Activated naive CD4-positive, alpha-beta T cell treated with anti-CD3 and anti-CD28 coated beads, Interleukin-2, amount 50 U/mL, for 24 hours (primary cell): ENCODE measurements around the gene AP2S1.
"Not testable (repeated sequence)": the region's sequence is repeated elsewhere in the genome, so short reads cannot be mapped to it uniquely, and the experiment has no call there.

Source experiments
- H3K27ac Mint-ChIP-seq: one replicate; pipeline ENCODE4 v1.8.0; 2021; ENCODE audit warnings: mild to moderate bottlenecking, mixed read lengths
- H3K27me3 Mint-ChIP-seq: one replicate; pipeline ENCODE4 v1.8.0; 2021; ENCODE audit warnings: mixed read lengths
- H3K36me3 Mint-ChIP-seq: one replicate; pipeline ENCODE4 v1.8.0; 2021; ENCODE audit warnings: mixed read lengths
- H3K4me1 Mint-ChIP-seq: one replicate; pipeline ENCODE4 v1.8.0; 2021; ENCODE audit warnings: mixed read lengths
- H3K4me3 Mint-ChIP-seq: one replicate; pipeline ENCODE4 v1.8.0; 2021; ENCODE audit warnings: mild to moderate bottlenecking, mixed read lengths
- H3K9me3 Mint-ChIP-seq: one replicate; pipeline ENCODE4 v1.8.0; 2021; ENCODE audit warnings: mixed read lengths

AP2S1 gene

GRCh38 chr19:46878613-46879375 is 28.1 kb upstream of the AP2S1 start:
- Mint-ChIP-seq H3K27ac (no peak overlapping the region), H3K9me3 (no peaks in the 10 kb centered on the region), H3K4me3 (no peak overlapping the region), H3K36me3 (no peaks in the 10 kb centered on the region), H3K4me1 (peaks cover 3% of the 10 kb centered on the region), H3K27me3 (no peaks in the 10 kb centered on the region)

GRCh38 chr19:46875657-46876056 is 25.0 kb upstream of the AP2S1 start:
- H3K4me1 Mint-ChIP-seq = no peaks in the 10 kb centered on the region

GRCh38 chr19:46875234-46875633 is 24.6 kb upstream of the AP2S1 start:
- Mint-ChIP-seq H3K27ac (peak overlapping the region; percentile 51), H3K27me3 (no peaks in the 10 kb centered on the region), H3K9me3 (no peaks in the 10 kb centered on the region), H3K4me3 (no peak overlapping the region), H3K36me3 (no peaks in the 10 kb centered on the region), H3K4me1 (no peaks in the 10 kb centered on the region)

More at GRCh38 chr19:46875657-46876056, 25.0 kb upstream of the AP2S1 start:
- Mint-ChIP-seq H3K4me3 (no peak overlapping the region), H3K36me3 (no peaks in the 10 kb centered on the region), H3K9me3 (no peaks in the 10 kb centered on the region), H3K27ac (no peak overlapping the region), H3K27me3 (no peaks in the 10 kb centered on the region)

- no peak overlapping the region for H3K4me3 Mint-ChIP-seq
These were observed 22.3 kb upstream of the AP2S1 start for GRCh38 chr19:46872967-46873366.

GRCh38 chr19:46871173-46871572 is 20.5 kb upstream of the AP2S1 start:
- not testable (repeated sequence) for H3K27me3 Mint-ChIP-seq, H3K36me3 Mint-ChIP-seq, H3K27ac Mint-ChIP-seq, H3K9me3 Mint-ChIP-seq, H3K4me3 Mint-ChIP-seq
- H3K4me1 Mint-ChIP-seq = peaks cover 24% of the 10 kb centered on the region

More at GRCh38 chr19:46872967-46873366, 22.3 kb upstream of the AP2S1 start:
- Mint-ChIP-seq H3K27me3 (no peaks in the 10 kb centered on the region), H3K27ac (no peak overlapping the region), H3K9me3 (no peaks in the 10 kb centered on the region), H3K4me1 (peaks cover 7% of the 10 kb centered on the region), H3K36me3 (no peaks in the 10 kb centered on the region)

GRCh38 chr19:46868025-46868802 is 17.6 kb upstream of the AP2S1 start:
- Mint-ChIP-seq H3K4me1 (peaks cover 27% of the 10 kb centered on the region), H3K27ac (no peak overlapping the region), H3K36me3 (no peaks in the 10 kb centered on the region), H3K9me3 (no peaks in the 10 kb centered on the region), H3K4me3 (no peak overlapping the region), H3K27me3 (no peaks in the 10 kb centered on the region)

GRCh38 chr19:46867170-46867569 is 16.5 kb upstream of the AP2S1 start:
- peak overlapping the region; percentile 6 for H3K27ac Mint-ChIP-seq
- peaks cover 27% of the 10 kb centered on the region for H3K4me1 Mint-ChIP-seq
- no peaks in the 10 kb centered on the region for H3K27me3 Mint-ChIP-seq
- H3K36me3 Mint-ChIP-seq = no peaks in the 10 kb centered on the region
- H3K9me3 Mint-ChIP-seq = no peaks in the 10 kb centered on the region
- no peak overlapping the region for H3K4me3 Mint-ChIP-seq

- H3K4me3 Mint-ChIP-seq = no peak overlapping the region
- H3K36me3 Mint-ChIP-seq = no peaks in the 10 kb centered on the region
- peak overlapping the region; percentile 7 for H3K27ac Mint-ChIP-seq
- no peaks in the 10 kb centered on the region for H3K9me3 Mint-ChIP-seq
- H3K27me3 Mint-ChIP-seq = no peaks in the 10 kb centered on the region
- peaks cover 27% of the 10 kb centered on the region for H3K4me1 Mint-ChIP-seq
These were observed 15.9 kb upstream of the AP2S1 start for GRCh38 chr19:46866407-46867136.

DNA sequence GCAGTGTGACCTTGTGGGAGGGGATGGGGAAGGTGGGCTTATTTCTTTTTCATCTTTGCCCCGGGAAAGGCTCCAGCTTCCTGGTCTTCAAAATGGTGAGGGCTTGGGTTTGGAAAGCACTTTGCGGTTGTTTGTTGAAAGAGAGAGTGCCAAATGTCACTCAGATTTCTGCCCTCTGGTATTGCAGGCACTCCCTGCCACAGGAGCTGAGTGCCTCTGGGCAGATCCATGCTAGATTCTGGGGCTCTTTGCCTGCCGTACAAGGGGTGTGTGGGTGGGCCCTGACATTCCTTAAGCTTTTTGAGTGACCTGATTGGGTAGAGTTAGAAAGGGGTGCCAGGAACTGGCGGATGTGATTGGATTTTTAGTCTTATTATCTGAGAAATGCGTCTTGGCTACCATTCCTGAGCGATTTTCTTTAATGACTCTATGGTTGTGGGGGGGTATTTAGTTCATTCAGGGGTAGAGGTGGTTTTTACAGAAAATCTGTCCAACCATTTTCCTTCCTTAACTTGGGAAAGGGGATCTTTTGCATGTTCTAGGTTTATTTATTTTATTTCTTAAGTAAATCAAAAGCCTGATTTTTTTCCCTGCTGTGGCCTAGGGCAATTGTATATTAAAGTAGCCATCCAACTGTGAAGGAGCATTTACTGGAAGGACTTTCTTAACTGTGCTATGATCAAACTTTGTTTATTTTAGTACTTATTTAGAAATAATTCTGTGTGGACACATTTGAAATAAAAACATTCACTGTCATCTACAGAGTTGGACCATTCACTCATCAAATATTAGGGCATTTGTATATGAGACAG is 13.4 kb upstream of the AP2S1 start:
- Mint-ChIP-seq H3K4me1 (peaks cover 33% of the 10 kb centered on the region), H3K9me3 (no peaks in the 10 kb centered on the region), H3K4me3 (no peak overlapping the region), H3K27me3 (no peaks in the 10 kb centered on the region), H3K27ac (no peak overlapping the region), H3K36me3 (no peaks in the 10 kb centered on the region)

DNA sequence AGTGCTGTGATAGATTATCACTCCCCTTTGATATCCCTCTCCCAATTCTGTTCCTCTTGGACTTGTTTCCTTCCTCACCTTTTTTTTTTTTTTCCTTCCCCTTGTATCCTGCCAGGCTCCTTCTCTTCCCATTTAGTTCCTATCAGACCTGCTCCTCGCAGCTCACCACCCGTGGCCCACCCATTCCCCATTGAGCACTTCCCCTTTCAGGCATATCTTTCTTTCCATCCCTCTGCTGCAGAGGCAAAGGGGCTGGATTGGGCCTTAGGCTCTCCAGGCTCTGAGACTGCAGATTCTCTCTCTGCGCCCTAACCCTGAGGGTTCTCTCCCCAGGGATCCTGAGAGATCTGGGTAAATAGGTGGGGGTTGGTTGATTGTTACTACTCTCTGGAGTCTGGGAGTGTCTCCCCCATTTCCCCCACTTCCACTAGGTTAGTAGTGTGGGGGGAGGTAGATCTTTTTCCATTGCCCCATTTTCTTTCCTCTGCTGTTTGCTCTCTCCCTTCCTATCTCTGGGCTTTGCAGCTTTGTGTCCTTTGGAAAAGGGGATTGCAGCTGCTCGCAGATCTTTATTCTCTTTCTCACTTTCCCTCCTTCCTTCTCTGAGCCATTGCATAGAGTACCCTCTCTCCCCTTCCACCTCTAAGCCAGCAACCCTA is 12.5 kb upstream of the AP2S1 start:
- no peaks in the 10 kb centered on the region for H3K9me3 Mint-ChIP-seq
- H3K36me3 Mint-ChIP-seq = no peaks in the 10 kb centered on the region
- H3K27me3 Mint-ChIP-seq = no peaks in the 10 kb centered on the region
- peaks cover 27% of the 10 kb centered on the region for H3K4me1 Mint-ChIP-seq
- H3K27ac Mint-ChIP-seq = no peak overlapping the region
- no peak overlapping the region for H3K4me3 Mint-ChIP-seq

DNA sequence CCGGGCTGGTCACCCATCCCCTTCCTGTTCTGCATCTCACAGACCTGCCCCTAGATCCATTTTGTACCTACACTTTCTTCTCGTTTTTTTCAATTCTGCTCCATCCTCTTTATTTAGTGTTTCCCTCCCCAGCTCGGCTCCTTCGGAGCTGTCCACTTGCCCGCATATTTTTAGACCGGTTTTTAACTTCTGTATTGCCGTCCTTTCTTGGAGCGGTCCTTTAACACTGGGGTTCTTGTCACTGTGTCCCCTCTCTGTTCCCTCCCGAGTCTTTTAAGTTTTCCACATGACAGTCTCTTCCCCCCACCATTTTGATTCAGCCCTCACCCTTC is 11.8 kb upstream of the AP2S1 start:
- no peak overlapping the region for H3K27ac Mint-ChIP-seq
- H3K36me3 Mint-ChIP-seq = no peaks in the 10 kb centered on the region
- H3K9me3 Mint-ChIP-seq = no peaks in the 10 kb centered on the region
- H3K4me1 Mint-ChIP-seq = peaks cover 21% of the 10 kb centered on the region
- H3K4me3 Mint-ChIP-seq = no peak overlapping the region
- no peaks in the 10 kb centered on the region for H3K27me3 Mint-ChIP-seq

DNA sequence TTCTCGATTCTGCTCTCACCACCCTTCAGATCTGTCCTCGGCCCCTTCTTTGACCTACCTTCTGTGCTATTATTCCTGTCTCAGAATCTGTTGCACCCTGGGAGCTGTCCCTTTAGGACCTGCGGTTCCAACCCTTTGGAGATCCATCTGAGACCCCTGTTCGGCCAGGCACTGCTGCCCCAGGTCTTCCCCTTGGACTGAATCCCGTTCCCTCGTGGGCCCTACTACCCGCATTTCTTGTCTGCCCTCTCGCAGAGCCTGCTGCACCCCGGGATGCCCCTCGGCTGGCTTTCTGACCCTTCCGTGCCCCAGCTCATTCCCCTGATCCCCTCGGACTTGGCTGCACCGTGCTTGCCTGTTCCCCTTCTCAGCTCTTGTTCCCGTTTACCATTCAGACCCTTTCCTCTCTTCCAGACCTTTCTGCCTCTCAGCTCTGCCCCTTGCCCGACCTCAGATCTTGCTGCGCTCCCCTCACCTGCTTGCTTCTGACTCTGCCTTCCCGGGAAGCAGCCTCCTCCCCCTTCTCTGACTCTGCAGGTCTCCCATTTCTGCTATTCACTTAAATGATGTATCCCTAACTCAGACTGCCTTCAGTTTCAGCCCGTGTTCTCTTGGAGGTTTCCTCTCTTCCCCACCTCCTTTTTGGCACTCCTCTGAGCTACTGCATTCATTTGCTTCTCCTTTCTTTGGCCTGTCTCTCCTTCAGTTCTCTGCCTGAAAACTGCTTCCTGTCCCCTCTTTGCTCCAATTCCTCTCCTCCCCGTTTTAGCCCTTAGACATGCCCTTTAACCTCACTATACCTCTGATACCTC is 11.3 kb upstream of the AP2S1 start:
- H3K4me3 Mint-ChIP-seq = no peak overlapping the region
- H3K4me1 Mint-ChIP-seq = peaks cover 15% of the 10 kb centered on the region
- no peaks in the 10 kb centered on the region for H3K36me3 Mint-ChIP-seq
- no peak overlapping the region for H3K27ac Mint-ChIP-seq
- no peaks in the 10 kb centered on the region for H3K9me3 Mint-ChIP-seq
- H3K27me3 Mint-ChIP-seq = no peaks in the 10 kb centered on the region

DNA sequence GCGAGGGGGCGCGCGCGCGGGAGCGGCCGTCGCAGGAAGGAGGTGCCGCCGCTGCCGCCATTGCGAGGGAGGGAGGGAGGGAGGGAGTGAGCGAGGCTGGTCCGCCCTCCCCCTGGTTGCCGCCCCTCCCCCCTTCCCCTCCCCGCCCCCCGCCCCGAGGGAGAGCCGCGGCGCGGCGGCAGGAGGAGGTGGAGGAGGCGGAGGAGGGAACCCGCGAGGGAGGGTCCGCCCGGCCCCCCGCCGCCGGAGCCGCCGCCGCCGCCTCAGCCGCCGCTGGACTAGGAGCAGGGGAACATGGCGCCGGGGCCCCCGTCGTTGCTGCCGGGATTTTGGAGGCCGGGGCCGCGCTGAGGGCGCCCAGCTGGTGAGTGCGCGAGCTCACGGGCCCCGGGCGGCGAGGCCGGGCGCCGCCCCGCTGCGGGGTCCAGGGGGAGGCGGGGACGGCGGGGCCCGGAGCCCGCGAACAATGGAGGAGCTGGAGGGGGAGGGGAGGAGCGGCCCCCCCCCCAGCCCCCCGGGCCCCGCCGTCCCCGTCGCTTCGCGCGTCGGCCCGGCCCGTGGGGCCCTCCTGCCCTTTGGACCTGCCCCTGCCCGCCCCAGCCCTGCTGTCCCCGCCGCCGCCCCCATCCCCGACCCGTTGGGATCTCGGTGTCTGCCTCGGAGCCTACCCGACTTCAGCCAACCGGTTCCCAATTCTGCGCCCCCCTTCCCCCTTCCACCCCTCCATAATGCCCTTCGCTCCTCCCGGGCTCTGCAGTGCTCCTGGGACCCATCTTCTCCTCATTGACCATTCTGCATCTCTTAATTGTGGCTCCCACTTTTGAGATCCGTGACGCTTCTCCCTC is 10.4 kb upstream of the AP2S1 start, which contains the start of gene ARHGAP35:
Gene ARHGAP35 (plus strand): TSS at position 152 of the 845 bp plus-strand sequence. CDS start 57,679 bp downstream, outside the sequence.
- Mint-ChIP-seq H3K9me3 (no peaks in the 10 kb centered on the region), H3K27me3 (no peaks in the 10 kb centered on the region), H3K27ac (peak within 1 kb of the TSS; percentile 96), H3K4me3 (peak within 1 kb of the TSS; percentile 88), H3K36me3 (no peaks in the 10 kb centered on the region), H3K4me1 (peaks cover 15% of the 10 kb centered on the region)
